K562 (cell line): Measurements from ENCODE around the gene PPM1F. TPM values are rescaled to one million over a fixed set of nuclear protein-coding genes. Genes with fewer than 3 reads are reported as not detected.

Experiments used
- NELFE ChIP-seq: IDR thresholded peaks from 2 replicates; pipeline ENCODE4 v1.6.1; 2011; ENCODE audit warnings: mild to moderate bottlenecking; ENCODE audit not compliant: insufficient read depth, insufficient read length
- SRSF9 ChIP-seq: fragments of 200-400 bp; formaldehyde crosslinking; IDR thresholded peaks from 2 replicates; pipeline ENCODE4 v1.6.1; 2017; ENCODE audit warnings: low read depth, low read length, borderline replicate concordance
- TGIF2 ChIP-seq: sonication (generic); formaldehyde crosslinking; IDR thresholded peaks from 2 replicates; pipeline ENCODE4 v1.8.1; 2022; ENCODE audit warnings: mild to moderate bottlenecking, missing genetic modification reagents, moderate library complexity
- ZKSCAN3 ChIP-seq: fragments of 250-450 bp; sonication (Bioruptor Pico); IDR thresholded peaks from 2 replicates; pipeline ENCODE4 v1.4.0; 2020
- ZNF584 ChIP-seq: fragments of 200-800 bp; sonication (Bioruptor generic); IDR thresholded peaks from 2 replicates; pipeline ENCODE4 v1.6.1; 2016; ENCODE audit warnings: low read depth, mild to moderate bottlenecking, missing genetic modification characterization, missing compliant biosample characterization
- ZNF699 ChIP-seq: fragments of 250-450 bp; sonication (Bioruptor Pico); IDR thresholded peaks from 2 replicates; pipeline ENCODE4 v1.8.0; 2021; ENCODE audit warnings: mild to moderate bottlenecking, moderate library complexity; ENCODE audit not compliant: insufficient replicate concordance
- polyA plus RNA-seq, 8 experiments: library from polyadenylated mRNA; depleted of rRNA in 4 of 8; stranded (reverse) in 5 of 8; unstranded in 3 of 8; fragments of >200 nt; fragmentation: Nextera tagmentation in 2 of 8; fragmentation: Illumina TruSeq in 1 of 8; extraction: Ambion mirVana in 2 of 8; extraction: Trizol in 1 of 8; gene quantifications; 2 replicates each; pipeline versions ENCODE4 v1.2.1 to v1.2.3, GENCODE V29; 2011 to 2014; ENCODE audit warnings: inconsistent platforms in 1 of 8, missing spikeins in 1 of 8
- total RNA-seq, 7 experiments: library from RNA; depleted of rRNA in 6 of 7; stranded (reverse); fragments of >200 nt in 6 of 7; fragmentation: Illumina TruSeq in 2 of 7; extraction: Trizol in 2 of 7; gene quantifications; 2 replicates each; pipeline versions ENCODE4 v1.2.1 to v1.2.3, GENCODE V29; 2011 to 2021; ENCODE audit warnings: low replicate concordance in 1 of 7
- TF ChIP-seq, protein P1 (sequence below): sonication (generic); formaldehyde crosslinking; IDR thresholded peaks from 2 replicates; pipeline ENCODE4 v1.8.0; 2022; ENCODE audit warnings: mild to moderate bottlenecking, missing genetic modification reagents
- TF ChIP-seq, protein P2 (sequence below): fragments of 450-650 bp; IDR thresholded peaks from 2 replicates; pipeline ENCODE4 v1.6.1; 2016; ENCODE audit warnings: low read depth
- TF ChIP-seq, protein P3 (sequence below): fragments of 200-800 bp; sonication (Bioruptor generic); IDR thresholded peaks from 2 replicates; pipeline ENCODE4 v1.6.1; 2017; ENCODE audit warnings: missing genetic modification characterization, missing compliant biosample characterization
- TF ChIP-seq, protein P4 (sequence below): fragments of 250-450 bp; sonication (Bioruptor Pico); IDR thresholded peaks from 2 replicates; pipeline ENCODE4 v1.6.1; 2021; ENCODE audit warnings: mild to moderate bottlenecking

PPM1F gene
- total and polyA plus RNA-seq, 9 of the 15 experiments (the other 6 are each of a cell fraction or from before 2014, with no cell fraction given) = 2.1 to 159 (median 64.0) TPM

DNA sequence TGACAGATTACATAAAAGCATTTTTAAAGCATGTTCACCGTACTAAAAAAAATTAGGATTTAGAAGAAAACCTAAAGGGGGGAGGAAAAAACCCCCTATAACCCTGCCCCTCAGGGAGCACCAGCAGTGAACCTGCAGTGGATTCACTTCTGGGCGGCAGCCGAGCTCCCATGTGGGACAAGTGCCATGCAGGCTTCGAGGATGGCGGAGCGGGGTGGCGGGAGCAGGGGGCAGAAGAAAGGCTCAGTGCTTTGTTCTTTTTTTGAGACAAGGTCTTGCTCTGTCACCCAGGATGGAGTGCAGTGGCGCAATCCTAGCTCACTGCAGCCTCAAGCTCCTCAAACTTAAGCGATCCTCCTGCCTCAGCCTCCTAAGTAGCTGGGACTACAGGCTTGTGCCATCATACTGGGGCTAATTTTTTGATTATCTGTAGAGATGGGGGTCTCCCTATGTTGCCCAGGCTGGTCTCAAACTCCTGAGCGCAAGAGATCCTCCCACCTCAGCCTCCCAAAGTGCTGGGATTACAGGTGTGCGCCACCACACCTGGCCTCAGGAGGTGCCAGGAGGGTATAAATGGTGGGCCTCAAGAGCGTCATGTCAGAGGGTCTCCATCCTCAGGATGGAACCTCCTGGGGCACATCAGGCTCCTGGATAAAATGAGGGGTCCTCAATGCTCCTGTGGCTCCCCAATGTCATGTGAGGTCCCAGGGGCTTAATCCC is 34.0 kb downstream of the PPM1F start (continued):
- TF ChIP-seq, protein P1, sequence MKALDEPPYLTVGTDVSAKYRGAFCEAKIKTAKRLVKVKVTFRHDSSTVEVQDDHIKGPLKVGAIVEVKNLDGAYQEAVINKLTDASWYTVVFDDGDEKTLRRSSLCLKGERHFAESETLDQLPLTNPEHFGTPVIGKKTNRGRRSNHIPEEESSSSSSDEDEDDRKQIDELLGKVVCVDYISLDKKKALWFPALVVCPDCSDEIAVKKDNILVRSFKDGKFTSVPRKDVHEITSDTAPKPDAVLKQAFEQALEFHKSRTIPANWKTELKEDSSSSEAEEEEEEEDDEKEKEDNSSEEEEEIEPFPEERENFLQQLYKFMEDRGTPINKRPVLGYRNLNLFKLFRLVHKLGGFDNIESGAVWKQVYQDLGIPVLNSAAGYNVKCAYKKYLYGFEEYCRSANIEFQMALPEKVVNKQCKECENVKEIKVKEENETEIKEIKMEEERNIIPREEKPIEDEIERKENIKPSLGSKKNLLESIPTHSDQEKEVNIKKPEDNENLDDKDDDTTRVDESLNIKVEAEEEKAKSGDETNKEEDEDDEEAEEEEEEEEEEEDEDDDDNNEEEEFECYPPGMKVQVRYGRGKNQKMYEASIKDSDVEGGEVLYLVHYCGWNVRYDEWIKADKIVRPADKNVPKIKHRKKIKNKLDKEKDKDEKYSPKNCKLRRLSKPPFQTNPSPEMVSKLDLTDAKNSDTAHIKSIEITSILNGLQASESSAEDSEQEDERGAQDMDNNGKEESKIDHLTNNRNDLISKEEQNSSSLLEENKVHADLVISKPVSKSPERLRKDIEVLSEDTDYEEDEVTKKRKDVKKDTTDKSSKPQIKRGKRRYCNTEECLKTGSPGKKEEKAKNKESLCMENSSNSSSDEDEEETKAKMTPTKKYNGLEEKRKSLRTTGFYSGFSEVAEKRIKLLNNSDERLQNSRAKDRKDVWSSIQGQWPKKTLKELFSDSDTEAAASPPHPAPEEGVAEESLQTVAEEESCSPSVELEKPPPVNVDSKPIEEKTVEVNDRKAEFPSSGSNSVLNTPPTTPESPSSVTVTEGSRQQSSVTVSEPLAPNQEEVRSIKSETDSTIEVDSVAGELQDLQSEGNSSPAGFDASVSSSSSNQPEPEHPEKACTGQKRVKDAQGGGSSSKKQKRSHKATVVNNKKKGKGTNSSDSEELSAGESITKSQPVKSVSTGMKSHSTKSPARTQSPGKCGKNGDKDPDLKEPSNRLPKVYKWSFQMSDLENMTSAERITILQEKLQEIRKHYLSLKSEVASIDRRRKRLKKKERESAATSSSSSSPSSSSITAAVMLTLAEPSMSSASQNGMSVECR (CRISPR knock-in tag) = 0 out of 2 replicates have a peak, but pooled peaks have one; percentile 19
- TF ChIP-seq SRSF9 (no peak), ZKSCAN3 (no peak), ZNF699 (no peak), TGIF2 (no peak), ZNF584 (CRISPR knock-in tag) (no peak), NELFE (no peak)
- TF ChIP-seq, protein P2, sequence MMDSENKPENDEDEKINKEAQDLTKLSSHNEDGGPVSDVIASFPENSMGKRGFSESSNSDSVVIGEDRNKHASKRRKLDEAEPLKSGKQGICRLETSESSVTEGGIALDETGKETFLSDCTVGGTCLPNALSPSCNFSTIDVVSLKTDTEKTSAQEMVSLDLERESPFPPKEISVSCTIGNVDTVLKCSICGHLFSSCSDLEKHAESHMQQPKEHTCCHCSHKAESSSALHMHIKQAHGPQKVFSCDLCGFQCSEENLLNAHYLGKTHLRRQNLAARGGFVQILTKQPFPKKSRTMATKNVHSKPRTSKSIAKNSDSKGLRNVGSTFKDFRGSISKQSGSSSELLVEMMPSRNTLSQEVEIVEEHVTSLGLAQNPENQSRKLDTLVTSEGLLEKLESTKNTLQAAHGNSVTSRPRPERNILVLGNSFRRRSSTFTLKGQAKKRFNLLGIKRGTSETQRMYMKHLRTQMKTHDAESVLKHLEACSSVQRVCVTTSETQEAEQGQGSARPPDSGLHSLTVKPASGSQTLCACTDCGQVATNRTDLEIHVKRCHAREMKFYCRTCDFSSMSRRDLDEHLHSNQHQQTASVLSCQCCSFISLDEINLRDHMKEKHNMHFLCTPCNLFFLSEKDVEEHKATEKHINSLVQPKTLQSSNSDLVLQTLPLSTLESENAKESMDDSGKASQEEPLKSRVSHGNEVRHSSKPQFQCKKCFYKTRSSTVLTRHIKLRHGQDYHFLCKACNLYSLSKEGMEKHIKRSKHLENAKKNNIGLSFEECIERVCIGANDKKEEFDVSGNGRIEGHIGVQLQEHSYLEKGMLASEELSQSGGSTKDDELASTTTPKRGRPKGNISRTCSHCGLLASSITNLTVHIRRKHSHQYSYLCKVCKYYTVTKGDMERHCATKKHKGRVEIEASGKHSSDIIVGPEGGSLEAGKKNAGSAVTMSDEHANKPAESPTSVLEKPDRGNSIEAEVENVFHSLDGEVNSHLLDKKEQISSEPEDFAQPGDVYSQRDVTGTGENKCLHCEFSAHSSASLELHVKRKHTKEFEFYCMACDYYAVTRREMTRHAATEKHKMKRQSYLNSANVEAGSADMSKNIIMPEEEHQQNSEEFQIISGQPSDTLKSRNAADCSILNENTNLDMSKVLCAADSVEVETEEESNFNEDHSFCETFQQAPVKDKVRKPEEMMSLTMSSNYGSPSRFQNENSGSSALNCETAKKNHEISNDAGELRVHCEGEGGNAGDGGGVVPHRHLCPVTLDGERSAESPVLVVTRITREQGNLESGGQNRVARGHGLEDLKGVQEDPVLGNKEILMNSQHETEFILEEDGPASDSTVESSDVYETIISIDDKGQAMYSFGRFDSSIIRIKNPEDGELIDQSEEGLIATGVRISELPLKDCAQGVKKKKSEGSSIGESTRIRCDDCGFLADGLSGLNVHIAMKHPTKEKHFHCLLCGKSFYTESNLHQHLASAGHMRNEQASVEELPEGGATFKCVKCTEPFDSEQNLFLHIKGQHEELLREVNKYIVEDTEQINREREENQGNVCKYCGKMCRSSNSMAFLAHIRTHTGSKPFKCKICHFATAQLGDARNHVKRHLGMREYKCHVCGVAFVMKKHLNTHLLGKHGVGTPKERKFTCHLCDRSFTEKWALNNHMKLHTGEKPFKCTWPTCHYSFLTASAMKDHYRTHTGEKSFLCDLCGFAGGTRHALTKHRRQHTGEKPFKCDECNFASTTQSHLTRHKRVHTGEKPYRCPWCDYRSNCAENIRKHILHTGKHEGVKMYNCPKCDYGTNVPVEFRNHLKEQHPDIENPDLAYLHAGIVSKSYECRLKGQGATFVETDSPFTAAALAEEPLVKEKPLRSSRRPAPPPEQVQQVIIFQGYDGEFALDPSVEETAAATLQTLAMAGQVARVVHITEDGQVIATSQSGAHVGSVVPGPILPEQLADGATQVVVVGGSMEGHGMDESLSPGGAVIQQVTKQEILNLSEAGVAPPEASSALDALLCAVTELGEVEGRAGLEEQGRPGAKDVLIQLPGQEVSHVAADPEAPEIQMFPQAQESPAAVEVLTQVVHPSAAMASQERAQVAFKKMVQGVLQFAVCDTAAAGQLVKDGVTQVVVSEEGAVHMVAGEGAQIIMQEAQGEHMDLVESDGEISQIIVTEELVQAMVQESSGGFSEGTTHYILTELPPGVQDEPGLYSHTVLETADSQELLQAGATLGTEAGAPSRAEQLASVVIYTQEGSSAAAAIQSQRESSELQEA = no peak
- TF ChIP-seq, protein P3, sequence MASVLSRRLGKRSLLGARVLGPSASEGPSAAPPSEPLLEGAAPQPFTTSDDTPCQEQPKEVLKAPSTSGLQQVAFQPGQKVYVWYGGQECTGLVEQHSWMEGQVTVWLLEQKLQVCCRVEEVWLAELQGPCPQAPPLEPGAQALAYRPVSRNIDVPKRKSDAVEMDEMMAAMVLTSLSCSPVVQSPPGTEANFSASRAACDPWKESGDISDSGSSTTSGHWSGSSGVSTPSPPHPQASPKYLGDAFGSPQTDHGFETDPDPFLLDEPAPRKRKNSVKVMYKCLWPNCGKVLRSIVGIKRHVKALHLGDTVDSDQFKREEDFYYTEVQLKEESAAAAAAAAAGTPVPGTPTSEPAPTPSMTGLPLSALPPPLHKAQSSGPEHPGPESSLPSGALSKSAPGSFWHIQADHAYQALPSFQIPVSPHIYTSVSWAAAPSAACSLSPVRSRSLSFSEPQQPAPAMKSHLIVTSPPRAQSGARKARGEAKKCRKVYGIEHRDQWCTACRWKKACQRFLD (CRISPR knock-in tag) = no peak
- TF ChIP-seq, protein P4, sequence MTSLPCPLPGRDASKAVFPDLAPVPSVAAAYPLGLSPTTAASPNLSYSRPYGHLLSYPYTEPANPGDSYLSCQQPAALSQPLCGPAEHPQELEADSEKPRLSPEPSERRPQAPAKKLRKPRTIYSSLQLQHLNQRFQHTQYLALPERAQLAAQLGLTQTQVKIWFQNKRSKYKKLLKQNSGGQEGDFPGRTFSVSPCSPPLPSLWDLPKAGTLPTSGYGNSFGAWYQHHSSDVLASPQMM (CRISPR knock-in tag) = no peak
